BJ (cell line): ENCODE measurements around the gene ZNF470. TPM values are rescaled to one million over a fixed set of nuclear protein-coding genes. Genes with fewer than 3 reads are reported as not detected.

ENCODE experiments used
- CTCF ChIA-PET: fragments of 350-600 bp; formaldehyde crosslinking; extraction: SDS; loops from one replicate; lab custom pipeline; 2021; ENCODE audit warnings: antibody characterized with exemption, inconsistent platforms; lab: Yijun Ruan, JAX
- POLR2A ChIA-PET: fragments of 300-600 bp; sonication (Branson Sonifier 250); formaldehyde crosslinking; extraction: SDS; loops from one replicate; lab custom pipeline; 2021; ENCODE audit warnings: antibody characterized with exemption; lab: Charles Lee
- DNase-seq: peaks from one replicate; pipeline ENCODE4 v3.0.0-alpha.2; 2011; ENCODE audit warnings: low read depth
- H3K27me3 ChIP-seq: 2 replicates; pipeline ENCODE4 v1.6.0; 2011; ENCODE audit warnings: low read length; ENCODE audit not compliant: control insufficient read depth, insufficient read depth
- H3K36me3 ChIP-seq: 2 replicates; pipeline ENCODE4 v1.5.1; 2011; ENCODE audit warnings: low read length; ENCODE audit not compliant: control insufficient read depth, insufficient read depth
- H3K4me3 ChIP-seq: 2 replicates; pipeline ENCODE4 v1.5.1; 2011; ENCODE audit warnings: low read depth, mild to moderate bottlenecking, control low read depth, low read length
- CTCF ChIP-seq: IDR thresholded peaks from 2 replicates; pipeline ENCODE4 v1.5.1; 2011; ENCODE audit warnings: low read depth, mild to moderate bottlenecking, control low read depth, inconsistent platforms, low read length, moderate library complexity; ENCODE audit not compliant: insufficient read depth
- polyA plus RNA-seq: library from polyadenylated mRNA; depleted of rRNA; stranded (reverse); fragments of >200 nt; gene quantifications from 2 replicates; pipeline ENCODE4 v1.2.3, GENCODE V29; 2011

The ZNF470 gene
- polyA plus RNA-seq, 1 experiment, result 1.7 TPM

- no peak for TF ChIP-seq CTCF
- CTCF ChIA-PET, result no interaction called here
- Histone ChIP-seq H3K36me3 (peaks cover 3% of the 10 kb centered on the region; the same call in 1 of the 2 replicates), H3K4me3 (no peak overlapping the region), H3K27me3 (no peaks in the 10 kb centered on the region)
- no peak for DNase-seq
- POLR2A ChIA-PET, result no interaction called here
Measured at GRCh38 chr19:56608274-56608964, 41.2 kb downstream of the ZNF470 start.

- POLR2A ChIA-PET, result no interaction called here
- Histone ChIP-seq H3K36me3 (no peaks in the 10 kb centered on the region), H3K27me3 (no peaks in the 10 kb centered on the region), H3K4me3 (no peak overlapping the region)
- CTCF ChIA-PET, result no interaction called here
- TF ChIP-seq CTCF, result no peak
- DNase-seq, result no peak
Measured at GRCh38 chr19:56611288-56611687, 44.0 kb downstream of the ZNF470 start.

- CTCF ChIA-PET, result no interaction called here
- no peak for DNase-seq
- Histone ChIP-seq H3K4me3 (no peak overlapping the region), H3K36me3 (no peaks in the 10 kb centered on the region), H3K27me3 (no peaks in the 10 kb centered on the region)
- POLR2A ChIA-PET, result no interaction called here
- TF ChIP-seq CTCF, result no peak
Measured at GRCh38 chr19:56612737-56613136, 45.5 kb downstream of the ZNF470 start.

GRCh38 chr19:56613639-56614038 is 46.4 kb downstream of the ZNF470 start:
- TF ChIP-seq CTCF, result no peak
- ChIA-PET CTCF (interaction anchor here (0.7 to 1.0 kb wide), 2 partner anchors 16 to 24 kb away, joined by 4 read pairs; no protein-coding TSS in a partner anchor), POLR2A (no interaction called here)
- no peaks in the 10 kb centered on the region for H3K36me3 ChIP-seq
- H3K27me3 ChIP-seq, result no peaks in the 10 kb centered on the region
- H3K4me3 ChIP-seq, result no peak overlapping the region
- no peak for DNase-seq

- ChIA-PET POLR2A (no interaction called here), CTCF (no interaction called here)
- DNase-seq, result no peak
- H3K36me3 ChIP-seq, result peaks cover 12% of the 10 kb centered on the region
- H3K4me3 ChIP-seq, result no peak overlapping the region
- H3K27me3 ChIP-seq, result no peaks in the 10 kb centered on the region
- TF ChIP-seq CTCF, result no peak
Measured at GRCh38 chr19:56617531-56617930, 50.3 kb downstream of the ZNF470 start.
